ENCODE measurements around the gene GRM2.
A peak's percentile ranks its signal among the peaks of the same experiment; 100 is the strongest.

The GRM2 gene

GRCh38 chr3:51680663-51681230 is 26.1 kb upstream of the GRM2 start:
- no peak for DNase-seq

GRCh38 chr3:51681453-51681852 is 25.4 kb upstream of the GRM2 start:
- DNase-seq, result peak; percentile 60

- peak; percentile 89 for DNase-seq
These were observed 24.8 kb upstream of the GRM2 start for GRCh38 chr3:51682079-51682478.

- no peak for DNase-seq
These were observed 24.3 kb upstream of the GRM2 start for GRCh38 chr3:51682526-51682925.

- no peak for DNase-seq
These were observed 23.3 kb upstream of the GRM2 start for GRCh38 chr3:51683566-51683965.

GRCh38 chr3:51684971-51685751 is 21.7 kb upstream of the GRM2 start:
- DNase-seq, result no peak

- DNase-seq, result no peak
These were observed 20.8 kb upstream of the GRM2 start for GRCh38 chr3:51686056-51686455.

GRCh38 chr3:51686512-51687215 is 20.2 kb upstream of the GRM2 start:
- peak; percentile 88 for DNase-seq

GRCh38 chr3:51687431-51688205 is 19.2 kb upstream of the GRM2 start:
- no peak for DNase-seq

GRCh38 chr3:51688206-51688600 is 18.7 kb upstream of the GRM2 start:
- no peak for DNase-seq

- DNase-seq, result no peak
These were observed 15.8 kb upstream of the GRM2 start for GRCh38 chr3:51691021-51691420.

- DNase-seq, result no peak
These were observed 14.9 kb upstream of the GRM2 start for GRCh38 chr3:51691949-51692348.

- no peak for DNase-seq
These were observed 13.9 kb upstream of the GRM2 start for GRCh38 chr3:51692980-51693395.

GRCh38 chr3:51696954-51697353 is 9.9 kb upstream of the GRM2 start:
- no peak for DNase-seq

GRCh38 chr3:51698209-51698608 is 8.7 kb upstream of the GRM2 start:
- DNase-seq, result no peak

GRCh38 chr3:51700403-51700802 is 6.5 kb upstream of the GRM2 start:
- no peak for DNase-seq

GRCh38 chr3:51702156-51702555 is 4.7 kb upstream of the GRM2 start:
- no peak for DNase-seq

- no peak for DNase-seq
These were observed 3.7 kb upstream of the GRM2 start for GRCh38 chr3:51703068-51703760.

- no peak for DNase-seq
These were observed 2.9 kb upstream of the GRM2 start for GRCh38 chr3:51703761-51704510.

- DNase-seq, result no peak
These were observed 2.3 kb upstream of the GRM2 start for GRCh38 chr3:51704511-51704950.

- DNase-seq, result no peak
These were observed 1.4 kb upstream of the GRM2 start for GRCh38 chr3:51705276-51706020.

Measured in CD4-positive, alpha-beta T cell treated with Interleukin-4 for 4 hours (primary cell).